SU-DHL-6 (cell line): ENCODE measurements around the gene TMEM88.

Experiments
- CTCF ChIP-seq: fragments of 200-600 bp; sonication (generic); IDR thresholded peaks from one replicate; pipeline ENCODE4 v1.5.1; 2017; ENCODE audit warnings: antibody characterized with exemption, mild to moderate bottlenecking, low read length, moderate library complexity; ENCODE audit not compliant: insufficient read depth, poor library complexity, severe bottlenecking
- EZH2phosphoT487 ChIP-seq: fragments of 200-600 bp; sonication (generic), shearing (Covaris generic); conservative IDR thresholded peaks from 2 replicates; pipeline ENCODE4 v1.6.1; 2018; ENCODE audit warnings: mild to moderate bottlenecking, antibody characterized with exemption, low read length, moderate library complexity, mixed read lengths

- no peak for TF ChIP-seq CTCF
- no peak for TF ChIP-seq EZH2phosphoT487
Measured at GRCh38 chr17:7850701-7851437, 4.0 kb upstream of the TMEM88 start.
